H9 (cell line): ENCODE measurements around the gene CDKN2B. TPM values are rescaled to one million over a fixed set of nuclear protein-coding genes. Genes with fewer than 3 reads are reported as not detected.

Experiments used
- DNase-seq: peaks from one replicate; pipeline ENCODE4 v3.0.0-alpha.2; 2017
- H2AFZ ChIP-seq: one replicate; pipeline ENCODE4 v1.6.1; 2013; ENCODE audit warnings: mild to moderate bottlenecking, low read length, control low read depth, moderate library complexity
- H2AK5ac ChIP-seq: 2 replicates; pipeline ENCODE4 v1.6.1; 2013; ENCODE audit warnings: low read length, control low read depth, mixed read lengths; ENCODE audit not compliant: insufficient read length
- H2BK120ac ChIP-seq: one replicate; pipeline ENCODE4 v1.6.1; 2013; ENCODE audit warnings: low read depth, mild to moderate bottlenecking, low read length, control low read depth, inconsistent platforms; ENCODE audit not compliant: poor library complexity, severe bottlenecking
- H2BK12ac ChIP-seq: 2 replicates; pipeline ENCODE4 v1.6.1; 2013; ENCODE audit warnings: low read length, control low read depth, mixed read lengths, low read depth; ENCODE audit not compliant: insufficient read length
- H2BK15ac ChIP-seq: 2 replicates; pipeline ENCODE4 v1.6.1; 2013; ENCODE audit warnings: low read depth, low read length, control low read depth
- H2BK20ac ChIP-seq: one replicate; pipeline ENCODE4 v1.6.1; 2013; ENCODE audit warnings: low read depth, mild to moderate bottlenecking, low read length, control low read depth, inconsistent platforms; ENCODE audit not compliant: poor library complexity, severe bottlenecking
- H2BK5ac ChIP-seq: 2 replicates; pipeline ENCODE4 v1.6.1; 2013; ENCODE audit warnings: low read length, control low read depth, mixed read lengths; ENCODE audit not compliant: insufficient read length
- H3K14ac ChIP-seq: 2 replicates; pipeline ENCODE4 v1.6.1; 2013; ENCODE audit warnings: low read length, control low read depth; ENCODE audit not compliant: insufficient read depth
- H3K18ac ChIP-seq: 2 replicates; pipeline ENCODE4 v1.6.1; 2013; ENCODE audit warnings: low read depth, mild to moderate bottlenecking, mixed read lengths, low read length, control low read depth; ENCODE audit not compliant: insufficient read length
- H3K23ac ChIP-seq: 2 replicates; pipeline ENCODE4 v1.6.1; 2013; ENCODE audit warnings: low read length, control low read depth, mixed read lengths, low read depth; ENCODE audit not compliant: insufficient read length
- H3K23me2 ChIP-seq: 2 replicates; pipeline ENCODE4 v1.6.1; 2013; ENCODE audit warnings: low read depth, mild to moderate bottlenecking, mixed read lengths, low read length, control low read depth; ENCODE audit not compliant: insufficient read length, poor library complexity, severe bottlenecking
- H3K27ac ChIP-seq: 2 replicates; pipeline ENCODE4 v1.5.1; 2013; ENCODE audit warnings: low read length, control low read depth, mixed read lengths, low read depth; ENCODE audit not compliant: insufficient read length
- H3K27me3 ChIP-seq: 2 replicates; pipeline ENCODE4 v1.6.1; 2013; ENCODE audit warnings: low read length, control low read depth, inconsistent platforms; ENCODE audit not compliant: insufficient read depth
- H3K4ac ChIP-seq: 2 replicates; pipeline ENCODE4 v1.6.1; 2013; ENCODE audit warnings: low read depth, mild to moderate bottlenecking, control low read depth, inconsistent platforms, low read length, moderate library complexity
- H3K4me1 ChIP-seq: 2 replicates; pipeline ENCODE4 v1.6.1; 2013; ENCODE audit warnings: low read length, control low read depth, inconsistent platforms; ENCODE audit not compliant: insufficient read depth
- H3K4me2 ChIP-seq: 2 replicates; pipeline ENCODE4 v1.6.1; 2013; ENCODE audit warnings: low read length, control low read depth, mixed read lengths; ENCODE audit not compliant: insufficient read length, insufficient read depth
- H3K56ac ChIP-seq: 2 replicates; pipeline ENCODE4 v1.6.1; 2013; ENCODE audit warnings: low read depth, mild to moderate bottlenecking, mixed read lengths, low read length, control low read depth; ENCODE audit not compliant: insufficient read length
- H3K79me1 ChIP-seq: 2 replicates; pipeline ENCODE4 v1.6.1; 2013; ENCODE audit warnings: low read depth, mild to moderate bottlenecking, moderate library complexity, low read length, control low read depth, inconsistent platforms; ENCODE audit not compliant: insufficient read depth, poor library complexity, severe bottlenecking
- H3K79me2 ChIP-seq: 2 replicates; pipeline ENCODE4 v1.6.1; 2013; ENCODE audit warnings: low read length, control low read depth, inconsistent platforms; ENCODE audit not compliant: insufficient read depth
- H3K9ac ChIP-seq: 2 replicates; pipeline ENCODE4 v1.6.1; 2013; ENCODE audit warnings: low read length, control low read depth, mixed read lengths; ENCODE audit not compliant: insufficient read length; ENCODE audit errors: extremely low read depth
- H3K9me3 ChIP-seq: one replicate; pipeline ENCODE4 v1.6.1; 2013; ENCODE audit warnings: low read depth, low read length, inconsistent platforms; ENCODE audit not compliant: control insufficient read depth
- H3T11ph ChIP-seq: one replicate; pipeline ENCODE4 v1.6.1; 2013; ENCODE audit warnings: mild to moderate bottlenecking, low read length, control low read depth, inconsistent platforms
- H4K20me1 ChIP-seq: one replicate; pipeline ENCODE4 v1.6.1; 2013; ENCODE audit not compliant: control insufficient read depth, insufficient read length, insufficient read depth
- H4K5ac ChIP-seq: 2 replicates; pipeline ENCODE4 v1.6.1; 2013; ENCODE audit warnings: low read depth, mild to moderate bottlenecking, mixed read lengths, low read length, control low read depth; ENCODE audit not compliant: insufficient read length
- H4K8ac ChIP-seq: replicated peaks from 2 replicates; pipeline ENCODE4 v1.6.1; 2013; ENCODE audit warnings: low read length, control low read depth, mixed read lengths, low read depth; ENCODE audit not compliant: insufficient read length
- H4K91ac ChIP-seq: 2 replicates; pipeline ENCODE4 v1.6.1; 2013; ENCODE audit warnings: low read depth, mild to moderate bottlenecking, moderate library complexity, mixed read lengths, low read length, control low read depth; ENCODE audit not compliant: insufficient read length
- H3K27ac Mint-ChIP-seq, 3 experiments: 2 replicates in 2 of 3; 3 replicates in 1 of 3; pipeline ENCODE4 v1.8.0; 2020 to 2021; ENCODE audit warnings: mixed read lengths in 3 of 3, mild to moderate bottlenecking in 1 of 3, moderate library complexity in 1 of 3
- H3K27me3 Mint-ChIP-seq: 2 replicates; pipeline ENCODE4 v1.8.0; 2021; ENCODE audit warnings: low read depth, mild to moderate bottlenecking, moderate library complexity, mixed read lengths
- H3K36me3 Mint-ChIP-seq, 3 experiments: 2 replicates in 2 of 3; 3 replicates in 1 of 3; pipeline ENCODE4 v1.8.0; 2020 to 2021; ENCODE audit warnings: low read depth in 3 of 3, mixed read lengths in 3 of 3; ENCODE audit not compliant: insufficient read depth in 1 of 3
- H3K4me1 Mint-ChIP-seq, 2 experiments: 2 replicates each; pipeline ENCODE4 v1.8.0; 2020; ENCODE audit warnings: mixed read lengths in 2 of 2
- H3K4me3 Mint-ChIP-seq, 2 experiments: 2 replicates in 1 of 2; 3 replicates in 1 of 2; pipeline ENCODE4 v1.8.0; 2020 to 2021; ENCODE audit warnings: mild to moderate bottlenecking in 2 of 2, mixed read lengths in 2 of 2, moderate library complexity in 1 of 2
- H3K9me3 Mint-ChIP-seq, 2 experiments: 2 replicates in 1 of 2; 3 replicates in 1 of 2; pipeline ENCODE4 v1.8.0; 2020; ENCODE audit warnings: mild to moderate bottlenecking in 2 of 2, mixed read lengths in 2 of 2, moderate library complexity in 1 of 2
- CTCF ChIP-seq: fragments of 200-600 bp; sonication (generic); conservative IDR thresholded peaks from 3 replicates; pipeline ENCODE4 v1.8.0; 2021; ENCODE audit warnings: antibody characterized with exemption, mild to moderate bottlenecking
- WGBS: extraction: QIAGEN DNeasy Blood & Tissue Kit; methylation state at CpG from one replicate; pipeline ENCODE4 v1.1.7; 2013; ENCODE audit warnings: missing lambda C conversion rate, low lambda C conversion rate, mixed read lengths; ENCODE audit not compliant: insufficient read length; ENCODE audit errors: extremely low coverage; 5-methylcytosine and 5-hydroxymethylcytosine counted together
- total RNA-seq: library from RNA; stranded (reverse); gene quantifications from 2 replicates; pipeline ENCODE4 v1.2.1, GENCODE V29; 2021

CDKN2B gene
- total RNA-seq, 1 experiment from 2014 or later: 0.13 TPM

GRCh38 chr9:22046243-22046885 is 37.3 kb upstream of the CDKN2B start:
- Histone ChIP-seq H3K27ac (no peak overlapping the region), H3K18ac (no peak overlapping the region), H3K9ac (no peak overlapping the region), H2BK5ac (no peak overlapping the region), H4K91ac (no peak overlapping the region), H3K4me1 (no peaks in the 10 kb centered on the region; the same call in 1 of the 2 replicates), H2BK120ac (no peak overlapping the region), H4K8ac (no peak overlapping the region), H3K27me3 (no peaks in the 10 kb centered on the region), H3K23me2 (no peaks in the 10 kb centered on the region), H2AFZ (no peak overlapping the region), H3K9me3 (no peaks in the 10 kb centered on the region), H3K79me1 (no peaks in the 10 kb centered on the region), H2BK20ac (no peak overlapping the region), H3K79me2 (no peaks in the 10 kb centered on the region), H3T11ph (no peak overlapping the region), H3K4ac (no peak overlapping the region), H4K20me1 (no peaks in the 10 kb centered on the region), H2AK5ac (no peak overlapping the region), H2BK12ac (no peak overlapping the region), H4K5ac (no peak overlapping the region), H3K56ac (no peak overlapping the region), H2BK15ac (no peak overlapping the region), H3K23ac (no peak overlapping the region), H3K14ac (no peak overlapping the region), H3K4me2 (no peak overlapping the region)
- Mint-ChIP-seq H3K27me3 (no peaks in the 10 kb centered on the region), H3K4me3 (no peak overlapping the region), H3K4me1 (0 out of 4 replicates have a peak, but pooled peaks cover 0 to 2% of the 10 kb centered on the region in 2 experiments), H3K27ac (no peak overlapping the region), H3K36me3 (no peaks in the 10 kb centered on the region), H3K9me3 (no peaks in the 10 kb centered on the region)
- WGBS: no CpG with 5 or more reads among the region's 1 CpG
- no peak for TF ChIP-seq CTCF
- DNase-seq: no peak
